Measurements from ENCODE around the gene SCRN1. TPM values are rescaled to one million over a fixed set of nuclear protein-coding genes. Genes with fewer than 3 reads are reported as not detected.

The SCRN1 gene
- total and polyA plus RNA-seq, 2 of the 13 experiments (the other 11 are each of a cell fraction or from before 2014, with no cell fraction given) = 43.2 to 49.8 TPM

DNA sequence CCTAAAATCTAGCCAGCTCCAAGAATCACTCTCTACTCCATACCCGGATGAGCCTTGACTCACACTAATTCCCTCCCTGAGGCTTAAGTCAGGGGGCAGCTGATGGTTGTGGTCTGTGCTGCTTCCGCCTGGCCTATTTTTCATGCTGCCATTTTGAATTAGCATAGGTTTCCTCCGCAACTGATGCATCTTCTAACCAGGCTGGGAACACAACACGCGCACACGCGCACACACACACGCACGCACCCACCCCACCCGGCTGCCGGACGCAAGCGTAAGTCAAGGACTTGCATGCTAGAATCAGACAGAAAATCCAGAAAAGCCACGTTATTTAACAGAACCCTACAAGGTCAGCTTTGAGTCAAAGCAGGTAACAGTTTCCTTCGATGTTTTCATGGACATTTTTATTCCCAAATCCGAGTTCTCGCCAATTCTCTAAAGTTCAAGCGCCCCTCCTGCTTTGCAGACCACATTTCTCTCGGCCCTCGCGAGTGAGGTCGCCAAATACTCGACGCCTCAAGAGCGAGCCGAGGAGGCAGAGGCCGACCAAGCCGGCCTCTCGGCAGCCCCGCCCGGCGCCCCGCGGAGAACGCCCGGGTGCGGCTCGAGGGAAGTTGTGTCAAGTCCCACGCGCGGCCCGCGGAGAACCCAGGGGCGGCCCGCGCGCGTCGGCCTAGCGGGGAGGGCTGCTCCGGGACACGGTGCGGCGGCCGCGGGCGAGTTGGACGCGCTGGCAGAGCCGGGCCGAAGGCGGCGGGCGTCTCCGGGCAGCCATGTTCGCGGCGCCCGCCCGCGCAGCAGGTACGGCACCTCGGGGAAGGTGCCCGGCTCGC, 961 bp downstream of the SCRN1 start (continued):
- TF ChIP-seq, protein P1, sequence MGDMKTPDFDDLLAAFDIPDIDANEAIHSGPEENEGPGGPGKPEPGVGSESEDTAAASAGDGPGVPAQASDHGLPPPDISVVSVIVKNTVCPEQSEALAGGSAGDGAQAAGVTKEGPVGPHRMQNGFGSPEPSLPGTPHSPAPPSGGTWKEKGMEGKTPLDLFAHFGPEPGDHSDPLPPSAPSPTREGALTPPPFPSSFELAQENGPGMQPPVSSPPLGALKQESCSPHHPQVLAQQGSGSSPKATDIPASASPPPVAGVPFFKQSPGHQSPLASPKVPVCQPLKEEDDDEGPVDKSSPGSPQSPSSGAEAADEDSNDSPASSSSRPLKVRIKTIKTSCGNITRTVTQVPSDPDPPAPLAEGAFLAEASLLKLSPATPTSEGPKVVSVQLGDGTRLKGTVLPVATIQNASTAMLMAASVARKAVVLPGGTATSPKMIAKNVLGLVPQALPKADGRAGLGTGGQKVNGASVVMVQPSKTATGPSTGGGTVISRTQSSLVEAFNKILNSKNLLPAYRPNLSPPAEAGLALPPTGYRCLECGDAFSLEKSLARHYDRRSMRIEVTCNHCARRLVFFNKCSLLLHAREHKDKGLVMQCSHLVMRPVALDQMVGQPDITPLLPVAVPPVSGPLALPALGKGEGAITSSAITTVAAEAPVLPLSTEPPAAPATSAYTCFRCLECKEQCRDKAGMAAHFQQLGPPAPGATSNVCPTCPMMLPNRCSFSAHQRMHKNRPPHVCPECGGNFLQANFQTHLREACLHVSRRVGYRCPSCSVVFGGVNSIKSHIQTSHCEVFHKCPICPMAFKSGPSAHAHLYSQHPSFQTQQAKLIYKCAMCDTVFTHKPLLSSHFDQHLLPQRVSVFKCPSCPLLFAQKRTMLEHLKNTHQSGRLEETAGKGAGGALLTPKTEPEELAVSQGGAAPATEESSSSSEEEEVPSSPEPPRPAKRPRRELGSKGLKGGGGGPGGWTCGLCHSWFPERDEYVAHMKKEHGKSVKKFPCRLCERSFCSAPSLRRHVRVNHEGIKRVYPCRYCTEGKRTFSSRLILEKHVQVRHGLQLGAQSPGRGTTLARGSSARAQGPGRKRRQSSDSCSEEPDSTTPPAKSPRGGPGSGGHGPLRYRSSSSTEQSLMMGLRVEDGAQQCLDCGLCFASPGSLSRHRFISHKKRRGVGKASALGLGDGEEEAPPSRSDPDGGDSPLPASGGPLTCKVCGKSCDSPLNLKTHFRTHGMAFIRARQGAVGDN (CRISPR knock-in tag; IDR thresholded peaks at IDR 0.05) = peak; percentile 82
- TF ChIP-seq ZMYM3 (CRISPR knock-in tag; IDR thresholded peaks at IDR 0.05) = peak; percentile 35; the same call in 1 of the 2 replicates
- TF ChIP-seq, protein P2, sequence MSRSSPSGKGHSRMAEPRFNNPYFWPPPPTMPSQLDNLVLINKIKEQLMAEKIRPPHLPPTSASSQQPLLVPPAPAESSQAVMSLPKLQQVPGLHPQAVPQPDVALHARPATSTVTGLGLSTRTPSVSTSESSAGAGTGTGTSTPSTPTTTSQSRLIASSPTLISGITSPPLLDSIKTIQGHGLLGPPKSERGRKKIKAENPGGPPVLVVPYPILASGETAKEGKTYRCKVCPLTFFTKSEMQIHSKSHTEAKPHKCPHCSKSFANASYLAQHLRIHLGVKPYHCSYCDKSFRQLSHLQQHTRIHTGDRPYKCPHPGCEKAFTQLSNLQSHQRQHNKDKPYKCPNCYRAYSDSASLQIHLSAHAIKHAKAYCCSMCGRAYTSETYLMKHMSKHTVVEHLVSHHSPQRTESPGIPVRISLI (CRISPR knock-in tag; IDR thresholded peaks at IDR 0.05; ENCODE audit: borderline replicate concordance) = no peak
- TF ChIP-seq KDM3A (CRISPR knock-in tag; IDR thresholded peaks at IDR 0.05; ENCODE audit: low read depth) = 0 out of 2 replicates have a peak, but pooled peaks have one; percentile 33
- peak; percentile 38; the same call in 1 of the 2 replicates for TF ChIP-seq REL (CRISPR knock-in tag; conservative IDR thresholded peaks at IDR 0.05)
- no peak for TF ChIP-seq DNMT3B (CRISPR knock-in tag; conservative IDR thresholded peaks at IDR 0.05)
- TF ChIP-seq ZNF10 (CRISPR knock-in tag; IDR thresholded peaks at IDR 0.05; ENCODE audit: borderline replicate concordance, low read depth) = no peak
- no peak for TF ChIP-seq ZEB1 (IDR thresholded peaks at IDR 0.05; ENCODE audit: insufficient replicate concordance, low read depth)
- peak; percentile 29; the same call in 1 of the 2 replicates for TF ChIP-seq ZSCAN31 (CRISPR knock-in tag; IDR thresholded peaks at IDR 0.05; ENCODE audit: low read depth)
- no peak for TF ChIP-seq RBM22 (optimal IDR thresholded peaks at IDR 0.05; ENCODE audit: low read length)
- peak; percentile 69 for TF ChIP-seq YEATS4 (CRISPR knock-in tag; IDR thresholded peaks at IDR 0.05; ENCODE audit: borderline replicate concordance)
- TF ChIP-seq, protein P3, sequence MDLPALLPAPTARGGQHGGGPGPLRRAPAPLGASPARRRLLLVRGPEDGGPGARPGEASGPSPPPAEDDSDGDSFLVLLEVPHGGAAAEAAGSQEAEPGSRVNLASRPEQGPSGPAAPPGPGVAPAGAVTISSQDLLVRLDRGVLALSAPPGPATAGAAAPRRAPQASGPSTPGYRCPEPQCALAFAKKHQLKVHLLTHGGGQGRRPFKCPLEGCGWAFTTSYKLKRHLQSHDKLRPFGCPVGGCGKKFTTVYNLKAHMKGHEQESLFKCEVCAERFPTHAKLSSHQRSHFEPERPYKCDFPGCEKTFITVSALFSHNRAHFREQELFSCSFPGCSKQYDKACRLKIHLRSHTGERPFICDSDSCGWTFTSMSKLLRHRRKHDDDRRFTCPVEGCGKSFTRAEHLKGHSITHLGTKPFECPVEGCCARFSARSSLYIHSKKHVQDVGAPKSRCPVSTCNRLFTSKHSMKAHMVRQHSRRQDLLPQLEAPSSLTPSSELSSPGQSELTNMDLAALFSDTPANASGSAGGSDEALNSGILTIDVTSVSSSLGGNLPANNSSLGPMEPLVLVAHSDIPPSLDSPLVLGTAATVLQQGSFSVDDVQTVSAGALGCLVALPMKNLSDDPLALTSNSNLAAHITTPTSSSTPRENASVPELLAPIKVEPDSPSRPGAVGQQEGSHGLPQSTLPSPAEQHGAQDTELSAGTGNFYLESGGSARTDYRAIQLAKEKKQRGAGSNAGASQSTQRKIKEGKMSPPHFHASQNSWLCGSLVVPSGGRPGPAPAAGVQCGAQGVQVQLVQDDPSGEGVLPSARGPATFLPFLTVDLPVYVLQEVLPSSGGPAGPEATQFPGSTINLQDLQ (CRISPR knock-in tag; IDR thresholded peaks at IDR 0.05) = no peak
- TF ChIP-seq ZNF274 (CRISPR knock-in tag; IDR thresholded peaks at IDR 0.05) = peak; percentile 73; the same call in 1 of the 2 replicates
- TF ChIP-seq, protein P4, sequence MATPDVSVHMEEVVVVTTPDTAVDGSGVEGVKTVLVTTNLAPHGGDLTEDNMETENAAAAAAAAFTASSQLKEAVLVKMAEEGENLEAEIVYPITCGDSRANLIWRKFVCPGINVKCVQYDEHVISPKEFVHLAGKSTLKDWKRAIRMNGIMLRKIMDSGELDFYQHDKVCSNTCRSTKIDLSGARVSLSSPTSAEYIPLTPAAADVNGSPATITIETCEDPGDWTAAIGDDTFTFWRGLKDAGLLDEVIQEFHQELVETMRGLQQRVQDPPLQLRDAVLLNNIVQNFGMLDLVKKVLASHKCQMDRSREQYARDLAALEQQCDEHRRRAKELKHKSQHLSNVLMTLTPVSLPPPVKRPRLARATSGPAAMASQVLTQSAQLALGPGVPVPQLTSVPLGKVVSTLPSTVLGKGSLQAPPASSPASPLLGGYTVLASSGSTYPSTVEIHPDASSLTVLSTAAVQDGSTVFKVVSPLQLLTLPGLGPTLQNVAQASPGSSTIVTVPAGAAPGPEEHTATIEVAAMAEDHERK (CRISPR knock-in tag; IDR thresholded peaks at IDR 0.05; ENCODE audit: low read depth) = 0 out of 2 replicates have a peak, but pooled peaks have one; percentile 32
- peak; percentile 65 for TF ChIP-seq DMAP1 (CRISPR knock-in tag; IDR thresholded peaks at IDR 0.05)
- no peak for TF ChIP-seq ZNF558 (CRISPR knock-in tag; IDR thresholded peaks at IDR 0.05; ENCODE audit: borderline replicate concordance)
- 0 out of 2 replicates have a peak, but pooled peaks have one; percentile 51 for TF ChIP-seq EHMT2 (IDR thresholded peaks at IDR 0.05; ENCODE audit: borderline replicate concordance, low read depth, low read length)
- no peak for TF ChIP-seq HNRNPK (IDR thresholded peaks at IDR 0.05; ENCODE audit: low read depth, low read length, poor library complexity, severe bottlenecking)

Measured in HepG2 (cell line).